Smooth muscle cell of bladder (primary cell): ENCODE data around the gene PODXL2. TPM values are rescaled to one million over a fixed set of nuclear protein-coding genes. Genes with fewer than 3 reads are reported as not detected.

Source experiments
- total RNA-seq: library from RNA; depleted of rRNA; stranded (reverse); fragments of >200 nt; gene quantifications from 2 replicates; pipeline ENCODE4 v1.2.3, GENCODE V29; 2014

The PODXL2 gene
- 1.00 and 1.0 TPM in 2 replicates for total RNA-seq

DNA sequence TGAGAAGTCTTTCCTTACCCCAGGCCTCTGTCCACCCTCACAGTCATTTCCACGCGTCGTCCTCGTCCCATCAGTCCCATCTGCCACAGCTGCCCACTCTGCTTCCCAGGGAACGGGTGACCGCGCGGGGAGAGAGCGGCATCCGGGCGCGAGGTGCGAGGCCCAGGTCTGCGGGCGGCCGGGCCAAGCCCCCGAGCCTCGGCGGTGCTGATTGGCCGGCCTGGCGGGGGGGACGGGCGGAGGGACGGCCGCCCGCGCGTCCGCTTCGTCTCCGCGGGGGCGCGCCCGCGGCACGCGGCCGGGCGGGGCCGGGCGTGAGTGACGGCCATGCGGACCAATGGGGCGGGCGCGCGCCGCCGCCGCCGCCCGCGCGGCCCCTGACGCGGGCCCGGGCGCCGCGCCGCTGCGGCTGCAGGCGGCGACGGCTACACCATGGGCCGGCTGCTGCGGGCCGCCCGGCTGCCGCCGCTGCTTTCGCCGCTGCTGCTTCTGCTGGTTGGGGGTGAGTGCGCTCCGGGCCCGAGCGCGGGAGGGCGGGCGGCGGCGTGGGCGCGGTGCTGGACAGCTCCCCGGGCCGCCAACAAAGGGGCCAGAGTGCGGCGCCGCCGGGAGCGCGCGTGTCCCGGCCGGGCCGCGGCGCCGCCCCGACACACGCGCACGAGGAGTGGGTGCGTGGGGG lies at the start of gene PODXL2:
PODXL2 (plus strand) TSS at position 398 of the 679 bp plus-strand sequence; CDS start at position 433, 35 bp downstream.

DNA sequence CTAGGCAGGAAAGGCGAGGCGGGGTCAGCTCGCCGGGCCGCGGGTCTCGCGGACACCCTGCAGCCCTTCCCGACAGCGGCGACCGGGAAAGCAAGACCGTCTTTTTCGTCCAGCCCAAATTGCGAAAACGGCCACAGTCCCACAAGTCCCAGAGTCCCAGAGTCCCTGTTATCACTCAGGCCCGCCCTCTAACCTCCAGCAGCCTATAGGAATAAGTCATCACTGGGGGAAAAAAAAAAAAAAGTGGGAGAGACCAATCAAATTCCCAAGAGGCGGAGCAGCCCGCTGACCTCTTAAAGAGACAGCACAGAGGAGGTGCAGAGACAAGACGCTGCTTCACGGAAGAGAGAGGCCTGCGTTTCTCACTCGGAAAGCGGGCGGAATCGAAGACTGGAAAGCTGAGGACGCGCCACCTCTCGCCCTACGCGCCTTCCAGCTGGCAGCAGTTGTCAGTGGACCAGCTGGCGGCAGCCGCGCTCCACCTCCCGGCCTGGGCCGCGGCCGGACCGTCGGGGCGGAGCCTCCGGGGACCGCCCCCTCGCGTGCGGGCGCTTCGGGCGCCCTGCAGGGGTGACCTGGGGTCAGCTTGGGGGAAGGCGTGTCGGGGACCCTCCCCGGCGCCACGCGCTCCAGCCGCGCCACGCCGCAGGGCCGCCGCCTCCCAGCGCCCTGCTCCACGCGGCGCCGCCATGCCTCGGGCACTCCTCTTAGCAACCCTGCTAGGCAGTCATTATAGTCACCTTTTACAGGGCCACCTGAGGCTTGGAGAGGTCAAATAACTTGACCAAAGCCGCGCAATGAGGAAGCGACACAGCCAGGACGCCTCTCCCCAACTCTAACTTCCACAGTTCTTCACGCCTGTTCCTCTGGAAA lies 38.2 kb upstream of the PODXL2 start, which contains the start of gene TPRA1:
TPRA1 (minus strand) TSS at position 141 of the 873 bp plus-strand sequence. CDS start 10,587 bp downstream, outside the sequence.

DNA sequence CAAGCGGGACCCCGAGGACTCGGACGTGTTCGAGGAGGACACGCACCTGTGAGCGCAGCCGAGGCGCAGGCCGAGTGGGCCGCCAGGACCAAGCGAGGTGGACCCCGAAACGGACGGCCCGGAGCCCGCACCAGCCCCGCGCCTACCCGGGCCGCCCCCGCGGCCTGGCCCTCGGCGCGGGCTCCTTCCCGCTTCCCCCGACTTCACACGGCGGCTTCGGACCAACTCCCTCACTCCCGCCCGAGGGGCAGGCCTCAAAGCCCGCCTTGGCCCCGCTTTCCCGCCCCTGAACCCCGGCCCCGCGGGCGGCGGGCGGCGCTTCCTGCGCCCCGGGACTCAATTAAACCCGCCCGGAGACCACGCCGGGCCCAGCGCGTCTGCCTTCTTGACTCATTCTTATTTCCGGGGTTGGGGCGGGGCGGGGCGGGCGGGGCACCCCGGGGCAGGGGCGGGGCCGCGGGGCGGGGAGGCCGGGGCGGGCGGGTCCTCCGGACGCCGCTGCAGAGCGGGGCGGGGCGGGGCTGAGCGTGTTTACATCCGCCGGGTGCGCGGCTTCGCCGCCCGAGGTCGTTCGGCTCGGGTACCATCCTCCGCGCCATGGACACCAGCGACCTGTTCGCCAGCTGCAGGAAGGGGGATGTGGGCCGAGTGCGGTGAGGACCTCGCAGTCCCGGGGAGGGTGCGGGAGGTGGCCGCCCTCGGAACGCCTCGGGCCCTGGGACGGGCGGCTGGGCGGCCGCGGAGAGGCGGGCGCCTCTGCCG lies 43.6 kb downstream of the PODXL2 start, which contains the start of gene ABTB1:
ABTB1 (plus strand) TSS at position 524 of the 762 bp plus-strand sequence; CDS start at position 598, 74 bp downstream.

Other genes starting within 250 kb of the PODXL2 start
- 47.4 and 56.5 TPM in 2 replicates for gene TPRA1, start 38.5 kb upstream of the PODXL2 start, total RNA-seq
- gene MCM2, start 30.8 kb upstream of the PODXL2 start, total RNA-seq, result 10.5 and 11.7 TPM in 2 replicates
- gene ABTB1, start 43.8 kb downstream of the PODXL2 start, total RNA-seq, result 7.0 and 7.1 TPM in 2 replicates
- 10.1 and 10.9 TPM in 2 replicates for gene MGLL, start 193.3 kb downstream of the PODXL2 start, total RNA-seq